Esophagus squamous epithelium (tissue), 4 donors: ENCODE data around the gene TFDP2.

Source experiments
- POLR2A ChIP-seq, 4 donors: fragments of 450-650 bp; IDR thresholded peaks; one replicate each; pipeline ENCODE4 v1.6.1; 2017; ENCODE audit warnings: antibody characterized with exemption in 4 of 4, mild to moderate bottlenecking in 4 of 4, moderate library complexity in 3 of 4
- TF ChIP-seq, protein P1 (sequence below), 6 experiments: fragments of 450-650 bp in 4 of 6; fragments of 200-600 bp in 2 of 6; sonication (generic) in 2 of 6; IDR thresholded peaks; one replicate each; pipeline ENCODE4 v1.5.1; 2016 to 2019; ENCODE audit warnings: antibody characterized with exemption in 6 of 6, mild to moderate bottlenecking in 4 of 6, moderate library complexity in 4 of 6

GRCh38 chr3:142174559-142174958 lies 25.2 kb upstream of the TFDP2 start:
- TF ChIP-seq, protein P1, sequence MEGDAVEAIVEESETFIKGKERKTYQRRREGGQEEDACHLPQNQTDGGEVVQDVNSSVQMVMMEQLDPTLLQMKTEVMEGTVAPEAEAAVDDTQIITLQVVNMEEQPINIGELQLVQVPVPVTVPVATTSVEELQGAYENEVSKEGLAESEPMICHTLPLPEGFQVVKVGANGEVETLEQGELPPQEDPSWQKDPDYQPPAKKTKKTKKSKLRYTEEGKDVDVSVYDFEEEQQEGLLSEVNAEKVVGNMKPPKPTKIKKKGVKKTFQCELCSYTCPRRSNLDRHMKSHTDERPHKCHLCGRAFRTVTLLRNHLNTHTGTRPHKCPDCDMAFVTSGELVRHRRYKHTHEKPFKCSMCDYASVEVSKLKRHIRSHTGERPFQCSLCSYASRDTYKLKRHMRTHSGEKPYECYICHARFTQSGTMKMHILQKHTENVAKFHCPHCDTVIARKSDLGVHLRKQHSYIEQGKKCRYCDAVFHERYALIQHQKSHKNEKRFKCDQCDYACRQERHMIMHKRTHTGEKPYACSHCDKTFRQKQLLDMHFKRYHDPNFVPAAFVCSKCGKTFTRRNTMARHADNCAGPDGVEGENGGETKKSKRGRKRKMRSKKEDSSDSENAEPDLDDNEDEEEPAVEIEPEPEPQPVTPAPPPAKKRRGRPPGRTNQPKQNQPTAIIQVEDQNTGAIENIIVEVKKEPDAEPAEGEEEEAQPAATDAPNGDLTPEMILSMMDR (IDR thresholded peaks at IDR 0.05): no peak
- TF ChIP-seq POLR2A (IDR thresholded peaks at IDR 0.05): no peak
